ENCODE measurements around the gene LASP1. TPM values are rescaled to one million over a fixed set of nuclear protein-coding genes. Genes with fewer than 3 reads are reported as not detected.

LASP1 gene
- total and polyA plus RNA-seq, 2 of the 4 experiments (the other 2 are of a cell fraction), result 79.8 to 262 TPM

GRCh38 chr17:38892620-38893019, 22.8 kb downstream of the LASP1 start:
- no peak overlapping the region for H3K14ac ChIP-seq (replicated peaks; ENCODE audit: low read depth, low read length)
- ChIA-PET CTCF (no interaction called here), POLR2A (ENCODE audit: unreplicated experiment) (no interaction called here)
- intact Hi-C loops (cut with micrococcal nuclease) (no loop called here), in situ Hi-C loops (cut with MboI; ENCODE audit: low sequenced_read_pairs) (no loop called here), dilution Hi-C loops (cut with HindIII; ENCODE audit: low sequenced_read_pairs, unreplicated experiment) (no loop called here)
- H2BK15ac ChIP-seq (ENCODE audit: low read depth, low read length), result no peak overlapping the region
- H4K20me1 ChIP-seq (ENCODE audit: insufficient read depth, low read length), result peaks cover 99% of the 10 kb centered on the region
- no peak overlapping the region for H2BK120ac ChIP-seq (ENCODE audit: low read depth, low read length)
- DNase-seq, result no peak
- no peak overlapping the region for H4K8ac ChIP-seq (ENCODE audit: low read depth in 2 of 2, low read length in 2 of 2)
- peaks cover 16% of the 10 kb centered on the region for H3K4me1 ChIP-seq (ENCODE audit: control insufficient read depth, insufficient read depth, low read length)
- H3K18ac ChIP-seq (ENCODE audit: low read depth, low read length), result no peak overlapping the region
- no peak for ATAC-seq (ENCODE audit: low read depth)
- no peak overlapping the region for H4K91ac ChIP-seq (ENCODE audit: insufficient read depth, low read depth, low read length)
- no peak overlapping the region for H3K9ac ChIP-seq (ENCODE audit: low read depth, low read length)
- TF ChIP-seq FOS (IDR thresholded peaks at IDR 0.05; ENCODE audit: low read depth, low read length) (no peak), BHLHE40 (IDR thresholded peaks at IDR 0.05; ENCODE audit: low read depth, low read length) (no peak), RFX5 (IDR thresholded peaks at IDR 0.05; ENCODE audit: low read depth, low read length) (no peak), MAZ (IDR thresholded peaks at IDR 0.05; ENCODE audit: borderline replicate concordance, low read depth, low read length) (no peak), SMC3 (IDR thresholded peaks at IDR 0.05; ENCODE audit: low read depth, low read length) (no peak), CEBPB (IDR thresholded peaks at IDR 0.05; ENCODE audit: low read depth, low read length) (no peak), USF2 (IDR thresholded peaks at IDR 0.05; ENCODE audit: low read depth, low read length) (no peak), NFE2L2 (IDR thresholded peaks at IDR 0.05; ENCODE audit: low read depth, low read length) (no peak), CTCF (conservative IDR thresholded peaks at IDR 0.05; ENCODE audit: low read depth, low read length) (no peak), MAFK (IDR thresholded peaks at IDR 0.05; ENCODE audit: low read depth, low read length) (no peak), MXI1 (IDR thresholded peaks at IDR 0.05; ENCODE audit: borderline replicate concordance, low read depth, low read length) (no peak), POLR2A (IDR thresholded peaks at IDR 0.05; ENCODE audit: low read depth, low read length) (no peak)
- H2AK5ac ChIP-seq (ENCODE audit: low read depth, low read length), result no peak overlapping the region
- H2AK9ac ChIP-seq (replicated peaks; ENCODE audit: low read depth, low read length, poor library complexity), result no peak overlapping the region
- H3K9me3 ChIP-seq (ENCODE audit: control insufficient read depth, insufficient read depth, low read length), result no peaks in the 10 kb centered on the region
- 90% methylated on average over 2 of the region's 13 CpGs; no CpG with 5 or more reads in 1 of the 2 experiments for WGBS, 2 experiments (ENCODE audit: extremely low coverage in 2 of 2, insufficient read length in 1 of 2)
- H3K4me2 ChIP-seq (ENCODE audit: low read depth, low read length), result no peak overlapping the region
- peaks cover 45 to 95% of the 10 kb centered on the region in 2 experiments for H3K79me1 ChIP-seq (ENCODE audit: low read depth in 1 of 2, low read length in 2 of 2)
- no peak overlapping the region for H3K27ac ChIP-seq (ENCODE audit: insufficient read depth, low read length)
- no peak overlapping the region for H2BK20ac ChIP-seq (ENCODE audit: low read depth, low read length)
- no peaks in the 10 kb centered on the region for H3K27me3 ChIP-seq (ENCODE audit: control insufficient read depth, insufficient read depth, low read length)
- BruUV-seq (replicated peaks), result no TSS peak
- H2BK5ac ChIP-seq (ENCODE audit: low read depth, low read length, poor library complexity, severe bottlenecking), result no peak overlapping the region
- H3K9me1 ChIP-seq (ENCODE audit: insufficient read depth, low read length), result peaks cover 21% of the 10 kb centered on the region
- no peak overlapping the region for H3K4ac ChIP-seq (ENCODE audit: low read depth, low read length)
- H3K4me3 ChIP-seq (ENCODE audit: insufficient read depth, low read depth, low read length), result no peak overlapping the region
- no peak overlapping the region for H3K23ac ChIP-seq (ENCODE audit: low read depth, low read length)
- H3K56ac ChIP-seq (ENCODE audit: extremely low read depth, insufficient read depth, low read length), result no peak overlapping the region
- peaks cover 78% of the 10 kb centered on the region for H3K36me3 ChIP-seq (ENCODE audit: control insufficient read depth, insufficient read depth, low read length)
- H4K5ac ChIP-seq (ENCODE audit: low read depth, low read length), result no peak overlapping the region
- H2AFZ ChIP-seq (replicated peaks; ENCODE audit: low read length, poor library complexity), result no peak overlapping the region

Data from IMR-90 (cell line).